HCEC 1CT (cell line): ENCODE data around the gene PIGV.
"Not testable (repeated sequence)": the region's sequence is repeated elsewhere in the genome, so short reads cannot be mapped to it uniquely, and the experiment has no call there.

ENCODE experiments used
- DNase-seq: peaks from one replicate; pipeline ENCODE4 v3.0.0-alpha.2; 2017

PIGV gene

DNA sequence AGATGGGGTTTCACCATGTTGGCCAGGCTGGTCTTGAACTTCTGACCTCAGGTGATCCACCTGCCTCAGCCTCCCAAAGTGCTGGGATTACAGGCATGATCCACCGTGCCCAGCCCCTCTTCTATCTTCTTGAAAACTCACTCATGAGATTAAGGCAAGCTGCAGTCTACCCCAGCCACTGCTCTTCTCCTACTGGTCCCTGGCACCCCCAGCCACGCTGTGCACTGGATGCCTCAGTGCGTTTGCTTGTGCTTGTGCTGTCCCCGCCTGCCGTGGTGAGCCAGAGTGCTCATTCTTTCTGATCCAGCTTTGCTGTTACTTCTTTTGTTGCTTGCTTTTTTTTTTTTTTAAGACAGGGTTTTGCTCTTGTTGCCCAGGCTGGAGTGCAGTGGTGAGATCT lies 49.9 kb downstream of the PIGV start:
- not testable (repeated sequence) for DNase-seq

DNA sequence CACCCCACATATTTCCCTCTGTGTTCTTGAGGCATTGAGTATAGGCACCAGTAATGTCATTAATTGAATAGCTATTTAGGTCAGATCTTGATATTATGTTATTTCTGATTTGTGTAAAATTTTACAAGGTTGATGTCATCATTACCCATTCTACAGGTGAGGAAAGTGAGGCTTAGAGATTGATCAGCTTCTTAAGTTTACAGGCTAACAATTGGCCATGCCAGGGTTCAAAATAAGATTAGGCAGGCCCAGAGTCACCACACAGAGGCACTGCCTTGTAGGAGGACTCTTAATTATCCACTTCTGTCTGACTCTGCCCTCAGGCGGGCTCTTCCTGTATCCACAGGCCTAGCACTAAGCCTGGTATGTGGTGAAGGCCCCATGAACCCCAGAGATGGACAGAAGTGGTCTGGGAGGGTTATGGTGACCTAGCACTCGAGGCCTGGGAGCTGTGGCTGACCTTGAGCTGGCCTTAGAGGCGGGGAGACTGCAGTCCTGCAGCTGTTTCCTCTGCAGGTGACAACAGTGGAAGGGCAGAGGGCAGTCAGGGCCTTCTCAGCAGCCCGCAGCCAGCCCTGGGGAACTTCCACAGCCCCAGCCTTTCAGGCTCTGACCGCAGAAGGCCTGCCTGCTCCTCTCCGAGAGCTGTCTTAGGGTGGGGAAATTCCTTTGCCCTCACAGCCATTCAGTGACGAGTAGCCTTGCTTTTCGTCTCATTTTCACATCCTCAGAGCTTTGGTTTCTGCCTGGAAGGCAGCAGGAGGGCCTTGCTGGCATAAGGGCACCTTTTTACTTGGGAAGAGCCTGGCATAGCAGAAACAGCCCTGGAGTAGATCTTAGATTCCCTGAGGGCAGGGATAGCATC lies 51.0 kb downstream of the PIGV start:
- DNase-seq, result no peak

DNA sequence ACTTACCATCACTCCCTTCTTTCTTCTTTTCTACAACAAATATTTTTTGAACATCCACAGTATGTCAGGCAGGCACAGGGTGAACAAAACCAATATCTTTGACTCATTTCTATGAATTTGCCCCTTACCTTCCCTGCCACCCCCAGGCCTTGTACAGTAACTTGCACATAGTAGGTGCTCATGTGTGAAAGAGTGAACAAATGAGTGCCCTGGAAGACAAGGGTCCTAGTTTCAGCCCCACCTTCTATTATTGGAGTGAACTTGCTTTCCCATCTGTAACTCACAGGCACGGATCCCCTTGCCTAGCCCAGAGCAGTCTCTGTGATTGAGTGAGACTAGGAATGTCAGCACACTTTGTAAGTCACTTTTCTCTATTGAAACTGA lies 51.6 kb downstream of the PIGV start:
- DNase-seq, result no peak

DNA sequence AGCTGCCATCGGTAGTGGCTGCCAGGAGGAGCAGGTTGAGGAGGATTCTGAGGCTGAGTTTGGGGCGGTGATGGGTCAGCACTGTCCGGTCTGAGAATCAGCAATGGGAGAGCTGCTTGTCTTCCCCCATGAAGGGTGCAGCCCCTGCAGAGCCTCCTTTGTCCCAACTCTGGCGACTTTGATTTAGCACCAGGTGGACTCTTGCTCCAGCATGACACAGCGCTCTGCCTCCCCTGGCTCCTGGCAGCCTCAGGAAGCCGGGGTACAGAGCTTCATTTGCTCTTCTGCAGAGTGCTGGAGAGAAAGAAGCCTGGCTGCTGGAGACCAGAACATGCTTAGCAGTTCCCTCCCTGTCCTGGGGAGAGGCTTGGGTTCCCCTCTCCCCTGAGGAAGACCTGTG lies 52.0 kb downstream of the PIGV start:
- DNase-seq, result no peak

DNA sequence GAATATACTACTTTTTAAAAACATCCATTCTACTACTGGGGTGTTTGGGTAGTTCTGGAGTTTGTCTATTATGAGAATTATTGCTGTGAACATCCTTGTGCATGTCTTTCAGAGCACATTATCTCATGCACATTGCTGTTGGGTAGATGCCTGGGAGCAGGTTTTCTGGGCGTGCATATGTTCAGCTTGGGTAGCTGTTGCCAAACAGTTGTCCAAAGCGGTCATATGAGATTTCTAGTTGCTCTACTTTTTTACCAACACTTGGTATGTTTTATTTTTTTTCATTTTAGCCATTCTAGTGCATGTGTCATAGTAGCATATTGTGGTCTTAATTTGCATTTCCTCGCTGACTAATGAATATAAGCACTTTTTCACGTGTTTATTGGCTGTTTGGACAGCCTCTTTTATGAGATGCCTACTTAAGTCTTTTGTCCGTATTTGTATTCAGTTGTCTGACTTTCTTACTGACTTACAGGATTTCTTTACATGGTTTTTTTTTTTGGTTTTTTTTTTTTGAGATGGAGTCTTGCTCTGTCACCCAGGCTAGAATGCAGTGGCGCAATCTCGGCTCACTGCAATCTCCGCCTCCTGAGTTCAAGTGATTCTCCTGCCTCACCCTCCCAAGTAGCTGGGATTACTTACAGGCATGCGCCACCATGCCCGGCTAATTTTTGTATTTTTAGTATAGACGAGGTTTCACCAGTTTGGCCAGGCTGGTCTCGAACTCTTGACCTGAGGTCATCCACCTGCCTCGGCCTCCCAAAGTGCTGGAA lies 56.9 kb downstream of the PIGV start:
- DNase-seq, result no peak

GRCh38 chr1:26847826-26848225 lies 60.1 kb downstream of the PIGV start:
- DNase-seq, result not testable (repeated sequence)
